Activated CD8-positive, alpha-beta memory T cell treated with anti-CD3 and anti-CD28 coated beads for 48 hours (primary cell): ENCODE results near the gene MLST8.
"Not testable (repeated sequence)": the region's sequence is repeated elsewhere in the genome, so short reads cannot be mapped to it uniquely, and the experiment has no call there.

Source experiments
- DNase-seq, 3 experiments: peaks; one replicate each; pipeline ENCODE4 v3.0.0-alpha.2; 2020; ENCODE audit warnings: low read depth in 2 of 3, low spot score in 2 of 3

The MLST8 gene

GRCh38 chr16:2231016-2231931 lies 26.0 kb downstream of the MLST8 start:
- no peak for DNase-seq

- no peak for DNase-seq
These were observed 27.1 kb downstream of the MLST8 start for GRCh38 chr16:2232094-2232990.

DNA sequence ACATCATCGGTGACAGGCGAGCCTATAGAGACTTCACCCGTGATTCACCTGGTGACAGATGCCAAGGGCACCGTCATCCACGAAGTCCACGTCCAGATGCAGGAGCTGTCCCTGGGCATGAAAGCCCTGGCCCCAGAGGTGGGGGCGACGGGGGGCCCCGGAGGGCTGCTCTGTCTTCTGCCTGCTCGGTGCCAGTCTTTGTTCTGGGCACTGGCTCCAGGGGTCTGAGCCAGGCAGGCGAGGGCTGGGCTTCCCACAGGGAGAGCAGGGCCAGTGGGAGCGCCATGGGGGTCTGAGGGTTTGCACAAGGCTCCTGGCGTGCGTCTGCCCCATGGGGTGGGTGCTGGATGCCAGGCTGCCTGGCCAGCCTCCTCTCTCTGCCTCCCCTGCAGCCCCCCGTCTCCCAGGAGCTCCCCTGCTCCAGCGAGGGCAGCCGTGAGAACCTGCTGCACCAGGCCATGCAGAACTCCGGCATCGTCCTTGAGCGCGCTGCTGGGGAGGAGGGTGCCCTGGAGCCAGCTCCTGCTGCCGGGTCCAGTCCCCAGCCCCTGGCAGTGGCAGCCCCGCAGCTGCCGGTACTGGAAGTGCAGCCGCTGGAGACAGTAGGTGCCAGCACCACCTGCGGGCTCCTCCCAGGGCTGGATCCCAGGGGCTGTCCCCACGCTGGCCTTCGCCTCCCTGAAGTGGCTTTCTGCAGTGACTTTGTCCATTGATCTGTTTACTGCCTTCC lies 28.0 kb downstream of the MLST8 start:
- no peak for DNase-seq

GRCh38 chr16:2233872-2234812 lies 28.9 kb downstream of the MLST8 start:
- DNase-seq = no peak

DNA sequence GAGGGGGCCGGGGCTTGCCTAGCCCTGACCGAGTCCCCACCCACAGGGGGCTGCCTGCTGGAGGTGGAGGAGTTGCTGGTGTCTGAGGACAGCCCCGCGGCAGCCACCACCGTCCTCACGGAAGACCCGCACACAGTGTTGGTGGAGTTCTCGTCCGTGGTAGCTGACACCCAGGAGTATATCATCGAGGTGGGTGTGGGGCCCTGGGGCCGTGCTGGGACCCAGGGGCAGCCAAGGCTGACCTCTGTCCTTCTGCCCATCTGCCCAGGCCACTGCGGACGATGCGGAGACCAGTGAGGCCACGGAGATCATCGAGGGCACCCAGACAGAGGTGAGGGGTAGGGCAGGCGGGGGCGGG lies 29.5 kb downstream of the MLST8 start:
- DNase-seq = no peak

DNA sequence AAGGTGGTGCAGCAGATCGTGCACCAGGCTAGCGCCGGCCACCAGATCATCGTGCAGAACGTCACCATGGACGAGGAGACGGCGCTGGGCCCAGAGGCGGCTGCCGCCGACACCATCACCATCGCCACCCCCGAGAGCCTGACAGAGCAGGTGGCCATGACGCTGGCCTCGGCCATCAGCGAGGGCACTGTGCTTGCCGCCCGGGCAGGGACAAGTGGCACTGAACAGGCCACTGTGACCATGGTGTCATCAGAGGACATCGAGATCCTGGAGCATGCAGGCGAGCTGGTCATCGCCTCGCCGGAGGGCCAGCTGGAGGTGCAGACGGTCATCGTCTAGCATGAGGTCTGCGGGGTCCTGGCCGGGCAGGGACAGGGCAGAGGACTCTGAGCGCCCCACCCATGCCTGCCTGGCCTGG lies 30.0 kb downstream of the MLST8 start:
- DNase-seq = no peak

DNA sequence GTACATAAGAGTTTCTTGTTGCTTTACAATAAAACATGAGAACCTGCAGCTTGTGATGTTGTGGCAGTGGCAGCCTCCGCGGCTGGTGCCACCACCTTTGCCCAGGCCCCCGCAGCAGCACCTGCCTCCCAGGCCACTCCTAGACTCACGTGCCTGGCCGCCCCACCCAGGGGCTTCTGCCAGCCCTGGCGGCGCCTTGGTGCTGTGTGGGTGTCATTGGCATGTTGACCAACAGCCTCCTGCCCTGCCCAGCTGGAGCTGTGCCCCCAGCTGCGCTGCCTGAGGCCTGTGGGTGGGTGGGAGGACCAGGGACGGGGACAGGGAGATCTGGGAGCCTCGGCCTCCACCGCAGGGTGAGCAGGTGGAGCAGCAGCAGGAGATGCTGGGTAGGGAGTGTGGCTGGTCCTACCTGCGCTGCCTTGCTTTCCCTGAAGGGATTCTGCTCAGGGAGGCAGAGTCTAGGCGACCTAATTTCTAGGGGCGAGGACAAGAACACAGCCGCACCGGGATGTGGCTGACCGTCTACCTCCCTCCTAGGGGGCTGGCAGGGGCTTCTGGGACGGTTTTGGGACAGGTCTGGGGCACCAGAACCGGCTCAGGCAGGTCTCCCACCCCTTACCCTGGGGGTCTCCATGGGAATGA lies 30.6 kb downstream of the MLST8 start:
- DNase-seq = no peak

DNA sequence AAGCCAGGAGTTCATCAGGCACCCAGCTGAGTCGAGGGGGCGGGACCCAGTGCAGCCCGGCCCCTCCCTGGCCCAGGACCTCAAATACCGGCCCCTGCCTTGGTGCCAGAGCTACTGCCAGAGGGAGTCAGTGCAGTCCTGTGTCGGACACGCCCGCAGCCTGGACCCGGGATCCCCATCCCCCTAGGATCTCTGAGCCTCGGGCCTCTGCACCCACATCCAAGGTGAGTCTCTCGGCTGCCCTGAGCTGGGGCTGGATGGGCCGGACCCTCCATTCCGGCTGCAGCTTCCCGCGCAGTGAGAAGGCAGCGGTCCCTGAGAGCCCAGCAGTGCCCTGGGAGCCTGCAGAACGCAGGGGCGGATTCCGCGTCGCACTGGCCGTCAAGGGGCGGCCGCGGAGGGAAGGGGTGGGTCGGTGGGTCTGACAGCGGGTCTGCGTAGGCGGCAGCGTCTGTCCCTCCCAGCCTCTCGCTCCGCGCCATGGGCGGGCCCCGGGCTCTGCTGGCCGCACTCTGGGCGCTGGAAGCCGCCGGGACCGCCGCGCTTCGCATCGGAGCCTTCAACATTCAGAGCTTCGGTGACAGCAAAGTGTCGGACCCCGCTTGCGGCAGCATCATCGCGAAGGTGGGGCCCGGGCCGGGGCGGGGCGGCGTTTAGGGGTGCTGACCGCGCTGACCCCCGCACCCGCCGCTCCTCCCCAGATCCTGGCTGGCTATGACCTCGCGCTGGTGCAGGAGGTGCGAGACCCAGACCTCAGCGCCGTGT lies 31.3 kb downstream of the MLST8 start, which contains the start of gene DNASE1L2:
Gene DNASE1L2 (plus strand): TSS at position 108 of the 765 bp plus-strand sequence. CDS start 373 bp downstream, at position 481.
- DNase-seq = no peak

GRCh38 chr16:2237102-2237482 lies 31.8 kb downstream of the MLST8 start:
- DNase-seq = no peak

DNA sequence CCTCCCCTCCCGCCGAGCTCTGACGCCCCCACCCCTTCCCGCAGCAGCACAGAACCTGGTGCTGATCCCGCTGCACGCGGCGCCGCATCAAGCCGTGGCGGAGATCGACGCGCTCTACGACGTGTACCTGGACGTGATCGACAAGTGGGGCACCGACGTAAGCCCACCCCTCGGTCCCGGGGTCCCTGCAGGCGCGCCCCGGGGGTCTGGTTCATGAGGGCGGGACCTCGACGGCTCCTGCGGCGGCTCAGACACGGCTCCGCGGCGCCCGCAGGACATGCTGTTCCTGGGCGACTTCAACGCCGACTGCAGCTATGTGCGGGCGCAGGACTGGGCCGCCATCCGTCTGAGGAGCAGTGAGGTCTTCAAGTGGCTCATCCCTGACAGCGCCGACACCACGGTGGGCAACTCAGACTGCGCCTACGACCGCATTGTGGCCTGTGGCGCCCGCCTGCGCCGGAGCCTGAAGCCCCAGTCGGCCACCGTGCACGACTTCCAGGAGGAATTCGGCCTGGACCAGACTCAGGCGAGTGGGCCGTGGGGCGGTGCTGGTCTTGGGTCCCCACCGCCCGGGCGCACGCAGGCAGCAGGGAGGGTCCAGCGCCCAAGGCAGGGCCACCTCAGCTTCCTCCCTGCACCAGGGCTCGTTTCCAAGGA lies 32.4 kb downstream of the MLST8 start:
- DNase-seq = no peak

DNA sequence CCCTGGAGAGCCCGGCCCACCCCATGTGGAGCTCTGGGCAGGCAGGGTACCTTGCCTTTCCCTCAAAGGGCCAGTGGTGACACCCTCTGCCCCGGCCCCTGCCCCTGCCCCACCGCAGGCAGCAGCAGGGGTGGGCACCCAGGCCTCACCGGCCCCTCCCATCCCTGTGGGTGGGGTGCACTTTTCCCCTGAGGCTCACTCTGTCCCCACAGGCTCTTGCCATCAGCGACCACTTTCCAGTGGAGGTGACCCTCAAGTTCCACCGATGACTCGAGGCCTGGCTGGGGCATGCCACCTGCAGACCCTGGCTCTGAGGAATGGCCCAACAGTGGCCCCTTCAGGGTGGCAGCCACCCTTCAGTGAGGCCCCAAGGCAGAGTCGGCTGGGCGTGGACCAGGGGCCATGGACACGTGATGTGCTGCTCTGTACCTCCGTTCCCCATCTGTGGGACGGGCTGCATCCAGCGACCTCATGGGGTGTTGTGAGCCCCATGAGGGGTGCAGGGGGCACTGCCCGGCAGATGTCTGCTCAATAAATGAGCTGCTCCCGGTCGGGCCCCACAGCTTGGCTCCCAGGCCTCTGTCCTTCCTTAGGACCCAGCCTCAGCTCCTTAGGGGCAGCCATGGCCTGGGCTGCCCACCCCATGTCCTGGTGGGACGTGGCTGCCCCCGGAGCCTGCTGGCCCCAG lies 33.0 kb downstream of the MLST8 start:
- no peak for DNase-seq

DNA sequence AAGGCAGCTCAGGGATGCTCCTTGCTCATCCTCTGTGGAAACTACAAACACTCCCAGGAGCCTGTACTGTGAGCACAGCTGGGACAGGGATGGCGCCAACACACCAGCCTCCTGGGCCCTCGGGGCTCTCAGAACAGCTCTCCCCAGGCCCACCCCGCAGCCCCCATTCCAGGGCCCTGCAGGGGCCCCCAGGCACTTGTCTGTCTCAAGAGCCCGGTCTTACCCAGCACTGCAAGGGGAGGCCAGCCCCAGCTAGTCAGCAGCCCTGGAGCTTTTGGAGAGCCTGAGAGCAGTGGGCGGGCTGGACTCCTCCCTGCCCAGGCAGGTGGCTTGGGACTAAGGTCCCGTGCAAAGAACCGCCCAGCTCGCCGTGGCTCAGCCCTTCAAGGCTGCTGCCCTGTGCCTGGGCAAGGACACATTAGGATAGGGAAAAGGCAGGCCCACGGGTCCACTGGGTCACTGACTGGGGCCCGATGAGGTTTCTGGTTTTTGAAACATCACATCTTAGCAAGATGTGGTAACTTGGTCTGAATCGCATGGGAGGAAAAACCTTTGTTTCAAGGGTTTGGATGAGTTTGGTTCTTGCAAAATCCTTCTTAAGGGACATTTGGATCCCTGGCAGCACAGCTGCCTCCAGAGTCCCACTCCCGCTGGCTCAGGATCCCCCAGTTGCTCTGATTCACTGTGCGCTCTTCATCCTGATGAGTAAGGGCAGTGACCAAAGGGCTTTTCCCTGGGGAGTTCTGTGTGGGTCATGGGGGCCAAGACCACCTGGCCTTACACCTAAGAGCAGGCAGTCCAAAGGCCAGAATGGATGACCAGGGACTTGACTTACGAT lies 33.8 kb downstream of the MLST8 start:
- no peak for DNase-seq

DNA sequence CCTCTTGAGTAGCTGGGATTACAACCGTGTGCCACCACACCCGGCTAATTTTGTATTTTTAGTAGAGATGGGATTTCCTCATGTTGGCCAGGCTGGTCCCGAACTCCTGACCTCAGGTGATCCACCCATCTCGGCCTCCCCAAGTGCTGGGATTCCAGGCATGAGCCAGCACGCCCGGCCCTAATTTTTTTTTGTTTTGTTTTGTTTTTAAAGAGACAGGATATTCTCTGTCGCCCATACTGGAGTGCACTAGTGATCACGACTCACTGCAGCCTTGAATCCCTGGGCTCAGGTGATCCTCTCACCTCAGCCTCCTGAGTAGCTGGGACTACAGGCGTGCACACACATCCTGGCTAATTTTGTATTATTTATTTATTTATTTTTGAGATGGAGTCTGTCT lies 35.1 kb downstream of the MLST8 start:
- DNase-seq = not testable (repeated sequence)

DNA sequence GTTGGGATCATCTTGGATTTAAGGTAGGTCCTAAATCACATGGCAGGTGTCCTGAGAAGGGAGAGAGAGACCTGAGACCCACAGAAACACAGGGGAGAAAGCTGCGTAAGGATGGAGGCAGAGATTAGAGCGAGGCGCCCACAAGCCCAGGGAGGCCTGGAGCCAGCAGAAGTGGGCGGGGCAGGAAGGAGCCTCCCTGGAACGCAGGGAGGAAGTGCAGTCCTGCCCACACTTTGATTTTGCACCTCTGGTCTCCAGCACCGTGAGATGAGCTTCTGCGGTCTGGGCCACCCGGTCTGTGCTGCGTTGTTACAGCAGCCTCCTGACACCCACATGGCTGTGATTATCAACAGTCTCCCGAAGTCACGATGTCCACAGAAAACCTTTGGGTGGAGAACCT lies 37.3 kb downstream of the MLST8 start:
- no peak for DNase-seq

DNA sequence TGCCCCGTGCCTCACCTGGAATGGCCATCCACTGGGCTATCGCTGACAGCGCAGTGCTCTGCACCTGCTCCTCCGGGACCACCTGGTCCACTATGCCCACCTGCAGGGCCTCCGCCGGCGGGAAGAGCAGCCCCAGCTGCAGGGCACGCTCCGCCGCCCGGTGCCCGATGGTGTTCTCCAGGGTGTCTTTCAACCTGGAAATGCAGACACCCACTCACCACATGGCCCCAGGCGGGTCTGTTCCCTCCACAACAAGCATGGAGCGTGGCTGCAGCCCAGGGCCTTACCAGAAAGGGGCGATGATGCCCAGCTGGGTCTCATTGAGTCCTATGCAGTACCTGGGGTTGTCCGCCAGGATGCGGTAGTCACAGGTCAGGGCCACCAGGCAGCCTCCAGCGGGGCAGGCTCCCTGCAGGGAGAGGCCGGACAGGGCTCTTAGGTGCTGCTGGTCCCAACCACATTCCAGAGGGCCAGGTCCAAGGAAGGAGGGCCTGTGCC lies 37.8 kb downstream of the MLST8 start:
- no peak for DNase-seq

GRCh38 chr16:2243781-2244180 lies 38.5 kb downstream of the MLST8 start:
- no peak for DNase-seq

- no peak for DNase-seq
These were observed 39.0 kb downstream of the MLST8 start for GRCh38 chr16:2244301-2244700.
